Measurements from ENCODE around the gene SLC11A1.

SLC11A1 gene

GRCh38 chr2:218402491-218402901 is 20.4 kb downstream of the SLC11A1 start:
- no peak for TF ChIP-seq REST (IDR thresholded peaks at IDR 0.05; ENCODE audit: insufficient replicate concordance, low read depth)
- TF ChIP-seq POLR2AphosphoS5 (IDR thresholded peaks at IDR 0.05; ENCODE audit: low read depth) = no peak
- TF ChIP-seq GABPA (IDR thresholded peaks at IDR 0.05; ENCODE audit: low read depth) = no peak
- no peak for TF ChIP-seq CTCF (IDR thresholded peaks at IDR 0.05; ENCODE audit: insufficient read depth, low read length)
- Histone ChIP-seq H3K27ac (replicated peaks) (no peak overlapping the region), H3K4me3 (replicated peaks; ENCODE audit: insufficient read depth, low read length) (no peak overlapping the region), H3K27me3 (ENCODE audit: insufficient read depth, poor library complexity, severe bottlenecking) (no peaks in the 10 kb centered on the region)
- no peak for DNase-seq (ENCODE audit: low read depth in 1 of 2, low spot score in 1 of 2)

GRCh38 chr2:218402911-218403411 is 20.9 kb downstream of the SLC11A1 start:
- no peaks in the 10 kb centered on the region for H3K27me3 ChIP-seq (ENCODE audit: insufficient read depth, poor library complexity, severe bottlenecking)
- TF ChIP-seq SPI1 (IDR thresholded peaks at IDR 0.05; ENCODE audit: borderline replicate concordance, low read depth) (no peak), REST (IDR thresholded peaks at IDR 0.05; ENCODE audit: insufficient replicate concordance, low read depth) (no peak), CTCF (IDR thresholded peaks at IDR 0.05; ENCODE audit: insufficient read depth, low read length) (no peak), GABPA (IDR thresholded peaks at IDR 0.05; ENCODE audit: low read depth) (no peak), POLR2AphosphoS5 (IDR thresholded peaks at IDR 0.05; ENCODE audit: low read depth) (no peak)
- H3K27ac ChIP-seq (replicated peaks) = no peak overlapping the region
- no peak overlapping the region for H3K4me3 ChIP-seq (replicated peaks; ENCODE audit: insufficient read depth, low read length)
- no peak for DNase-seq (ENCODE audit: low read depth in 1 of 2, low spot score in 1 of 2)

GRCh38 chr2:218403810-218404209 is 21.7 kb downstream of the SLC11A1 start:
- H3K27ac ChIP-seq (replicated peaks) = no peak overlapping the region
- no peak for DNase-seq (ENCODE audit: low read depth in 1 of 2, low spot score in 1 of 2)
- no peak overlapping the region for H3K4me3 ChIP-seq (replicated peaks; ENCODE audit: insufficient read depth, low read length)
- no peak for TF ChIP-seq REST (IDR thresholded peaks at IDR 0.05; ENCODE audit: insufficient replicate concordance, low read depth)
- H3K27me3 ChIP-seq (ENCODE audit: insufficient read depth, poor library complexity, severe bottlenecking) = no peaks in the 10 kb centered on the region
